IMR-90 (cell line): ENCODE measurements around the gene OR56A4. TPM values are rescaled to one million over a fixed set of nuclear protein-coding genes. Genes with fewer than 3 reads are reported as not detected.
A peak's percentile ranks its signal among the peaks of the same experiment; 100 is the strongest.

Experiments used
- ATAC-seq: fragments of 200-7000 bp; cut with Tn5 transposase; 2 replicates; pipeline ENCODE4 v1.9.1; 2020; ENCODE audit warnings: low read depth, mild to moderate bottlenecking, moderate library complexity
- BruUV-seq: library from RNA; stranded (reverse); fragments of 400-500 nt; replicated peaks from 2 replicates; lab custom pipeline; 2021; lab: Mats Ljungman, UMichigan
- CTCF ChIA-PET: fragments of 300-600 bp; formaldehyde crosslinking; extraction: SDS; loops from one replicate; lab custom pipeline; 2021; ENCODE audit warnings: antibody characterized with exemption; lab: Yijun Ruan, JAX
- POLR2A ChIA-PET: fragments of 300-600 bp; sonication (Branson Sonifier 250); formaldehyde crosslinking; loops from one replicate; lab custom pipeline; 2022; ENCODE audit warnings: antibody characterized with exemption; ENCODE audit not compliant: unreplicated experiment; lab: Charles Lee
- DNase-seq: peaks from one replicate; pipeline ENCODE4 v3.0.0; 2013
- H2AFZ ChIP-seq: replicated peaks from 2 replicates; pipeline ENCODE3; 2013; ENCODE audit warnings: low read length, mild to moderate bottlenecking; ENCODE audit not compliant: poor library complexity
- H2AK5ac ChIP-seq: 2 replicates; pipeline ENCODE4 v1.6.1; 2013; ENCODE audit warnings: low read depth, low read length, inconsistent platforms
- H2AK9ac ChIP-seq: replicated peaks from 2 replicates; pipeline ENCODE3; 2013; ENCODE audit warnings: mild to moderate bottlenecking, low read depth, low read length, moderate library complexity; ENCODE audit not compliant: poor library complexity
- H2BK120ac ChIP-seq: 2 replicates; pipeline ENCODE4 v1.6.1; 2013; ENCODE audit warnings: low read depth, low read length, inconsistent platforms
- H2BK15ac ChIP-seq: 3 replicates; pipeline ENCODE4 v1.6.1; 2013; ENCODE audit warnings: low read depth, low read length, inconsistent platforms
- H2BK20ac ChIP-seq: 2 replicates; pipeline ENCODE4 v1.6.1; 2013; ENCODE audit warnings: low read depth, mild to moderate bottlenecking, inconsistent platforms, low read length, moderate library complexity
- H2BK5ac ChIP-seq: 2 replicates; pipeline ENCODE4 v1.6.1; 2013; ENCODE audit warnings: mild to moderate bottlenecking, low read depth, low read length, inconsistent platforms; ENCODE audit not compliant: poor library complexity, severe bottlenecking
- H3K14ac ChIP-seq: replicated peaks from 2 replicates; pipeline ENCODE4 v1.6.1; 2013; ENCODE audit warnings: low read depth, low read length, inconsistent platforms
- H3K18ac ChIP-seq: 2 replicates; pipeline ENCODE4 v1.6.1; 2013; ENCODE audit warnings: low read depth, low read length, control low read depth
- H3K23ac ChIP-seq: 2 replicates; pipeline ENCODE4 v1.6.1; 2013; ENCODE audit warnings: low read depth, low read length, inconsistent platforms
- H3K27ac ChIP-seq: 2 replicates; pipeline ENCODE4 v1.5.1; 2013; ENCODE audit warnings: mild to moderate bottlenecking, control low read depth, low read length; ENCODE audit not compliant: insufficient read depth
- H3K27me3 ChIP-seq: 2 replicates; pipeline ENCODE4 v1.6.1; 2013; ENCODE audit warnings: low read length; ENCODE audit not compliant: control insufficient read depth, insufficient read depth
- H3K36me3 ChIP-seq: 2 replicates; pipeline ENCODE4 v1.6.1; 2013; ENCODE audit warnings: low read length, mixed read lengths; ENCODE audit not compliant: control insufficient read depth, insufficient read depth
- H3K4ac ChIP-seq: 2 replicates; pipeline ENCODE4 v1.6.1; 2013; ENCODE audit warnings: low read depth, low read length, inconsistent platforms
- H3K4me1 ChIP-seq: 2 replicates; pipeline ENCODE4 v1.6.1; 2013; ENCODE audit warnings: low read length, mixed read lengths; ENCODE audit not compliant: control insufficient read depth, insufficient read depth
- H3K4me2 ChIP-seq: 2 replicates; pipeline ENCODE4 v1.6.1; 2013; ENCODE audit warnings: low read depth, mild to moderate bottlenecking, control low read depth, low read length, moderate library complexity
- H3K4me3 ChIP-seq: 2 replicates; pipeline ENCODE4 v1.5.1; 2013; ENCODE audit warnings: low read depth, mild to moderate bottlenecking, control low read depth, low read length, moderate library complexity; ENCODE audit not compliant: insufficient read depth
- H3K56ac ChIP-seq: 2 replicates; pipeline ENCODE4 v1.6.1; 2013; ENCODE audit warnings: low read length, inconsistent platforms; ENCODE audit not compliant: insufficient read depth; ENCODE audit errors: extremely low read depth
- H3K79me1 ChIP-seq, 2 experiments: 2 replicates each; pipeline ENCODE4 v1.6.1; 2013; ENCODE audit warnings: low read length in 2 of 2, inconsistent platforms in 1 of 2, low read depth in 1 of 2
- H3K9ac ChIP-seq: 2 replicates; pipeline ENCODE4 v1.6.1; 2013; ENCODE audit warnings: low read depth, low read length, control low read depth
- H3K9me1 ChIP-seq: 2 replicates; pipeline ENCODE4 v1.6.1; 2013; ENCODE audit warnings: low read length, inconsistent platforms; ENCODE audit not compliant: insufficient read depth
- H3K9me3 ChIP-seq: 2 replicates; pipeline ENCODE4 v1.6.1; 2013; ENCODE audit warnings: low read length; ENCODE audit not compliant: control insufficient read depth, insufficient read depth
- H4K20me1 ChIP-seq: 2 replicates; pipeline ENCODE4 v1.6.1; 2013; ENCODE audit warnings: low read length, inconsistent platforms; ENCODE audit not compliant: insufficient read depth
- H4K5ac ChIP-seq: 2 replicates; pipeline ENCODE4 v1.6.1; 2013; ENCODE audit warnings: mild to moderate bottlenecking, low read depth, low read length, control low read depth
- H4K8ac ChIP-seq, 2 experiments: 2 replicates each; pipeline ENCODE4 v1.6.1; 2013; ENCODE audit warnings: low read depth in 2 of 2, low read length in 2 of 2, control low read depth in 1 of 2, inconsistent platforms in 1 of 2
- H4K91ac ChIP-seq: 2 replicates; pipeline ENCODE4 v1.6.1; 2013; ENCODE audit warnings: low read depth, low read length, inconsistent platforms; ENCODE audit not compliant: insufficient read depth
- BHLHE40 ChIP-seq: fragments of 150-350 bp; IDR thresholded peaks from 2 replicates; pipeline ENCODE4 v1.6.1; 2016; ENCODE audit warnings: mild to moderate bottlenecking, low read depth, low read length
- MAZ ChIP-seq: IDR thresholded peaks from 2 replicates; pipeline ENCODE4 v1.6.1; 2012; ENCODE audit warnings: low read depth, mild to moderate bottlenecking, low read length, improper control_type of control experiment, moderate library complexity, borderline replicate concordance
- NFE2L2 ChIP-seq: fragments of 150-350 bp; IDR thresholded peaks from 2 replicates; pipeline ENCODE4 v1.6.1; 2016; ENCODE audit warnings: low read depth, mild to moderate bottlenecking, low read length
- POLR2A ChIP-seq: IDR thresholded peaks from 2 replicates; pipeline ENCODE4 v1.6.1; 2012; ENCODE audit warnings: mild to moderate bottlenecking, low read depth, low read length
- RAD21 ChIP-seq: IDR thresholded peaks from 2 replicates; pipeline ENCODE4 v1.6.1; 2012; ENCODE audit warnings: low read length, improper control_type of control experiment
- RCOR1 ChIP-seq: IDR thresholded peaks from 2 replicates; pipeline ENCODE4 v1.6.1; 2012; ENCODE audit warnings: mild to moderate bottlenecking, low read length, improper control_type of control experiment; ENCODE audit not compliant: insufficient replicate concordance
- RFX5 ChIP-seq: IDR thresholded peaks from 2 replicates; pipeline ENCODE4 v1.8.0; 2012; ENCODE audit warnings: low read depth, mild to moderate bottlenecking, low read length, moderate library complexity
- SMC3 ChIP-seq: fragments of 150-350 bp; IDR thresholded peaks from 2 replicates; pipeline ENCODE4 v1.6.1; 2016; ENCODE audit warnings: low read depth, mild to moderate bottlenecking, antibody characterized with exemption, low read length, moderate library complexity
- USF2 ChIP-seq: fragments of 150-350 bp; IDR thresholded peaks from 2 replicates; pipeline ENCODE4 v1.6.1; 2017; ENCODE audit warnings: mild to moderate bottlenecking, antibody characterized with exemption, low read length, low read depth
- WGBS, 2 experiments: methylation state at CpG; one replicate each; pipeline versions ENCODE4 v1.1.5 to v1.1.7; 2013; ENCODE audit warnings: missing lambda C conversion rate in 2 of 2; ENCODE audit not compliant: insufficient read length in 1 of 2; ENCODE audit errors: extremely low coverage in 2 of 2; 5-methylcytosine and 5-hydroxymethylcytosine counted together
- dilution Hi-C: fragments of 300-500 bp; cut with HindIII; formaldehyde crosslinking; loops from one replicate; pipeline ENCODE4 v1.14.3; 2018; ENCODE audit warnings: low sequenced_read_pairs; ENCODE audit not compliant: unreplicated experiment
- in situ Hi-C: fragments of 300-500 bp; cut with MboI; formaldehyde crosslinking; loops from 3 replicates; pipeline ENCODE4 v1.14.3; 2019; ENCODE audit warnings: low sequenced_read_pairs, inconsistent platforms, mixed read lengths
- intact Hi-C: fragments of 100-400 bp; cut with micrococcal nuclease; formaldehyde crosslinking; loops from 2 replicates; pipeline ENCODE4 v1.10.0; 2022
- polyA plus RNA-seq, 3 experiments: library from polyadenylated mRNA; depleted of rRNA; stranded (reverse); fragments of >200 nt; gene quantifications; 2 replicates each; pipeline ENCODE4 v1.2.3, GENCODE V29; 2012; ENCODE audit warnings: low replicate concordance in 1 of 3
- total RNA-seq: library from RNA; depleted of rRNA; stranded (reverse); fragments of >200 nt; gene quantifications from 2 replicates; pipeline ENCODE4 v1.2.3, GENCODE V29; 2012
- TF ChIP-seq, protein P1 (sequence below): conservative IDR thresholded peaks from 2 replicates; pipeline ENCODE4 v1.5.1; 2012; ENCODE audit warnings: mild to moderate bottlenecking, low read depth, low read length, improper control_type of control experiment
- TF ChIP-seq, protein P2 (sequence below): fragments of 150-350 bp; IDR thresholded peaks from 2 replicates; pipeline ENCODE4 v1.6.1; 2016; ENCODE audit warnings: low read depth, mild to moderate bottlenecking, low read length, moderate library complexity, borderline replicate concordance

OR56A4 gene
- total and polyA plus RNA-seq, 2 of the 4 experiments (the other 2 are of a cell fraction) = not detected

- no peak overlapping the region for H3K4ac ChIP-seq
- no CpG with 5 or more reads among the region's 3 CpGs for WGBS, 2 experiments
These were observed 14.0 kb downstream of the OR56A4 start for GRCh38 chr11:5992604-5993251.

More at GRCh38 chr11:5992604-5993251, 14.0 kb downstream of the OR56A4 start:
- H4K91ac ChIP-seq = no peak overlapping the region
- H2BK15ac ChIP-seq = no peak overlapping the region
- in situ Hi-C loops = no loop called here
- BruUV-seq = no TSS peak
- ChIA-PET POLR2A (no interaction called here), CTCF (no interaction called here)
- no peak overlapping the region for H2AK5ac ChIP-seq
- no peak overlapping the region for H3K18ac ChIP-seq
- H4K8ac ChIP-seq = no peak overlapping the region
- DNase-seq = peak; percentile 7
- no peaks in the 10 kb centered on the region for H3K27me3 ChIP-seq
- H4K5ac ChIP-seq = no peak overlapping the region
- H3K4me2 ChIP-seq = no peak overlapping the region
- H3K4me1 ChIP-seq = no peaks in the 10 kb centered on the region
- H4K20me1 ChIP-seq = no peaks in the 10 kb centered on the region
- H3K9me1 ChIP-seq = no peaks in the 10 kb centered on the region
- H3K79me1 ChIP-seq = no peaks in the 10 kb centered on the region
- intact Hi-C loops = no loop called here
- H2AK9ac ChIP-seq = no peak overlapping the region
- no peak overlapping the region for H3K9ac ChIP-seq
- no peak overlapping the region for H2AFZ ChIP-seq
- peaks cover 2% of the 10 kb centered on the region; the same call in 1 of the 2 replicates for H3K9me3 ChIP-seq
- H3K4me3 ChIP-seq = no peak overlapping the region
- no peak overlapping the region for H2BK120ac ChIP-seq
- no peaks in the 10 kb centered on the region for H3K36me3 ChIP-seq
- no peak overlapping the region for H2BK5ac ChIP-seq
- H3K56ac ChIP-seq = no peak overlapping the region
- no peak overlapping the region for H2BK20ac ChIP-seq
- TF ChIP-seq NFE2L2 (no peak), RAD21 (0 out of 2 replicates have a peak, but pooled peaks have one; percentile 20), POLR2A (no peak), SMC3 (0 out of 2 replicates have a peak, but pooled peaks have one; percentile 2), RCOR1 (no peak), MAZ (no peak), RFX5 (no peak), USF2 (no peak), BHLHE40 (no peak)
- TF ChIP-seq, protein P1, sequence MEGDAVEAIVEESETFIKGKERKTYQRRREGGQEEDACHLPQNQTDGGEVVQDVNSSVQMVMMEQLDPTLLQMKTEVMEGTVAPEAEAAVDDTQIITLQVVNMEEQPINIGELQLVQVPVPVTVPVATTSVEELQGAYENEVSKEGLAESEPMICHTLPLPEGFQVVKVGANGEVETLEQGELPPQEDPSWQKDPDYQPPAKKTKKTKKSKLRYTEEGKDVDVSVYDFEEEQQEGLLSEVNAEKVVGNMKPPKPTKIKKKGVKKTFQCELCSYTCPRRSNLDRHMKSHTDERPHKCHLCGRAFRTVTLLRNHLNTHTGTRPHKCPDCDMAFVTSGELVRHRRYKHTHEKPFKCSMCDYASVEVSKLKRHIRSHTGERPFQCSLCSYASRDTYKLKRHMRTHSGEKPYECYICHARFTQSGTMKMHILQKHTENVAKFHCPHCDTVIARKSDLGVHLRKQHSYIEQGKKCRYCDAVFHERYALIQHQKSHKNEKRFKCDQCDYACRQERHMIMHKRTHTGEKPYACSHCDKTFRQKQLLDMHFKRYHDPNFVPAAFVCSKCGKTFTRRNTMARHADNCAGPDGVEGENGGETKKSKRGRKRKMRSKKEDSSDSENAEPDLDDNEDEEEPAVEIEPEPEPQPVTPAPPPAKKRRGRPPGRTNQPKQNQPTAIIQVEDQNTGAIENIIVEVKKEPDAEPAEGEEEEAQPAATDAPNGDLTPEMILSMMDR = peak; percentile 44
- TF ChIP-seq, protein P2, sequence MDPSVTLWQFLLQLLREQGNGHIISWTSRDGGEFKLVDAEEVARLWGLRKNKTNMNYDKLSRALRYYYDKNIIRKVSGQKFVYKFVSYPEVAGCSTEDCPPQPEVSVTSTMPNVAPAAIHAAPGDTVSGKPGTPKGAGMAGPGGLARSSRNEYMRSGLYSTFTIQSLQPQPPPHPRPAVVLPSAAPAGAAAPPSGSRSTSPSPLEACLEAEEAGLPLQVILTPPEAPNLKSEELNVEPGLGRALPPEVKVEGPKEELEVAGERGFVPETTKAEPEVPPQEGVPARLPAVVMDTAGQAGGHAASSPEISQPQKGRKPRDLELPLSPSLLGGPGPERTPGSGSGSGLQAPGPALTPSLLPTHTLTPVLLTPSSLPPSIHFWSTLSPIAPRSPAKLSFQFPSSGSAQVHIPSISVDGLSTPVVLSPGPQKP = no peak
- no peak overlapping the region for H3K23ac ChIP-seq
- H3K14ac ChIP-seq = no peak overlapping the region
- no peak for ATAC-seq
- dilution Hi-C loops = no loop called here
- no peak overlapping the region for H3K27ac ChIP-seq
